ENCODE data around the gene CGA. TPM values are rescaled to one million over a fixed set of nuclear protein-coding genes. Genes with fewer than 3 reads are reported as not detected.

The CGA gene
- total RNA-seq, 1 donor from 2014 or later, result not detected

DNA sequence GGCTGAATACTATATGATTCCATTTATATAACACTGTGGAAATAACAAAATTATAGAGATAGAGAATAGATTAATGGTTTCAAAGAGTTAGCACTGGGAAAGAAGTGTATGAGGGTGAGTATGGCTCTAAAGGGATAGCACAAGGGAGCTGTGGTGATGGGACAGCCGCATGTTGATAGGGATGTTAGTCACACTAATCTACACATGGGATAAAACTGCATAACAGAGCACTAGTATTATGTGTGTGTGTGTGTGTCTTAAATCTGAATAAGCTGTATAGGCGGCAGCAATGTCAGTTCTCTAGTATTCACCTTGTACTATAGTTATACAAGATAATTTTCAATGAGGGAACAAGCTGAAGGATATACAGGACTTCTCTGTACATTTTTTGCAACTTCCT is 5.8 kb downstream of the CGA start:
- no peaks in the 10 kb centered on the region for H3K36me3 ChIP-seq (ENCODE audit: control insufficient read depth, insufficient read depth, low read length)
- TF ChIP-seq, protein P1, sequence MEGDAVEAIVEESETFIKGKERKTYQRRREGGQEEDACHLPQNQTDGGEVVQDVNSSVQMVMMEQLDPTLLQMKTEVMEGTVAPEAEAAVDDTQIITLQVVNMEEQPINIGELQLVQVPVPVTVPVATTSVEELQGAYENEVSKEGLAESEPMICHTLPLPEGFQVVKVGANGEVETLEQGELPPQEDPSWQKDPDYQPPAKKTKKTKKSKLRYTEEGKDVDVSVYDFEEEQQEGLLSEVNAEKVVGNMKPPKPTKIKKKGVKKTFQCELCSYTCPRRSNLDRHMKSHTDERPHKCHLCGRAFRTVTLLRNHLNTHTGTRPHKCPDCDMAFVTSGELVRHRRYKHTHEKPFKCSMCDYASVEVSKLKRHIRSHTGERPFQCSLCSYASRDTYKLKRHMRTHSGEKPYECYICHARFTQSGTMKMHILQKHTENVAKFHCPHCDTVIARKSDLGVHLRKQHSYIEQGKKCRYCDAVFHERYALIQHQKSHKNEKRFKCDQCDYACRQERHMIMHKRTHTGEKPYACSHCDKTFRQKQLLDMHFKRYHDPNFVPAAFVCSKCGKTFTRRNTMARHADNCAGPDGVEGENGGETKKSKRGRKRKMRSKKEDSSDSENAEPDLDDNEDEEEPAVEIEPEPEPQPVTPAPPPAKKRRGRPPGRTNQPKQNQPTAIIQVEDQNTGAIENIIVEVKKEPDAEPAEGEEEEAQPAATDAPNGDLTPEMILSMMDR (IDR thresholded peaks at IDR 0.05; ENCODE audit: insufficient read depth, low read length, severe bottlenecking), result no peak
- no peaks in the 10 kb centered on the region for H3K27me3 ChIP-seq (ENCODE audit: control insufficient read depth, insufficient read depth, low read length)
- no peak for DNase-seq (ENCODE audit: low read depth)
- no peak for FAIRE-seq
- H3K4me3 ChIP-seq (ENCODE audit: low read depth, low read length), result no peak overlapping the region

DNA sequence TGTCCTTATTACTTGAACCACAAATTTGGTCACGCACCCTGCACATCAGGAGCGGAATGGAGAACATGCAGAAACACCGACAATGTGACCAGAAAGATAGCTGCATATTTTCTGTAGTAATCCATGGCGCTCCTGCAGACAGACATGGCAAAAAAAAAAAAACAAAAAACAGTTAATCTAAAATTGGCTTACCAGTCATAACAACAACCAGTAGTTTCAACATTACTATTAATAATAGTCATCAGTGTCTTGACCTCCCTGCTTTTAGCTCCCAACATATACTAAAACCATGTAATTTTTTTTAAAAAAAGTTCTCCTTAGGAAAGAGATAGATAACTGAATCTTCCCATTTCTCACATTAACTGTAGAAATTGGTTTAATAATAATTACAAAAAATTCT is 6.8 kb downstream of the CGA start:
- Histone ChIP-seq H3K27me3 (ENCODE audit: control insufficient read depth, insufficient read depth, low read length) (no peaks in the 10 kb centered on the region), H3K4me3 (ENCODE audit: low read depth, low read length) (no peak overlapping the region), H3K36me3 (ENCODE audit: control insufficient read depth, insufficient read depth, low read length) (no peaks in the 10 kb centered on the region)
- no peak for FAIRE-seq
- TF ChIP-seq, protein P1 (IDR thresholded peaks at IDR 0.05; ENCODE audit: insufficient read depth, low read length, severe bottlenecking), result no peak
- DNase-seq (ENCODE audit: low read depth), result no peak

GRCh38 chr6:87082160-87082721 is 12.7 kb downstream of the CGA start:
- Histone ChIP-seq H3K36me3 (ENCODE audit: control insufficient read depth, insufficient read depth, low read length) (no peaks in the 10 kb centered on the region), H3K4me3 (ENCODE audit: low read depth, low read length) (no peak overlapping the region), H3K27me3 (ENCODE audit: control insufficient read depth, insufficient read depth, low read length) (no peaks in the 10 kb centered on the region)
- DNase-seq (ENCODE audit: low read depth), result no peak
- TF ChIP-seq, protein P1 (IDR thresholded peaks at IDR 0.05; ENCODE audit: insufficient read depth, low read length, severe bottlenecking), result no peak
- FAIRE-seq, result no peak

GRCh38 chr6:87078983-87079616 is 15.8 kb downstream of the CGA start:
- Histone ChIP-seq H3K4me3 (ENCODE audit: low read depth, low read length) (no peak overlapping the region), H3K36me3 (ENCODE audit: control insufficient read depth, insufficient read depth, low read length) (no peaks in the 10 kb centered on the region), H3K27me3 (ENCODE audit: control insufficient read depth, insufficient read depth, low read length) (no peaks in the 10 kb centered on the region)
- TF ChIP-seq, protein P1 (IDR thresholded peaks at IDR 0.05; ENCODE audit: insufficient read depth, low read length, severe bottlenecking), result peak; percentile 98
- FAIRE-seq, result peak; percentile 77
- peak; percentile 58 for DNase-seq (ENCODE audit: low read depth)

DNA sequence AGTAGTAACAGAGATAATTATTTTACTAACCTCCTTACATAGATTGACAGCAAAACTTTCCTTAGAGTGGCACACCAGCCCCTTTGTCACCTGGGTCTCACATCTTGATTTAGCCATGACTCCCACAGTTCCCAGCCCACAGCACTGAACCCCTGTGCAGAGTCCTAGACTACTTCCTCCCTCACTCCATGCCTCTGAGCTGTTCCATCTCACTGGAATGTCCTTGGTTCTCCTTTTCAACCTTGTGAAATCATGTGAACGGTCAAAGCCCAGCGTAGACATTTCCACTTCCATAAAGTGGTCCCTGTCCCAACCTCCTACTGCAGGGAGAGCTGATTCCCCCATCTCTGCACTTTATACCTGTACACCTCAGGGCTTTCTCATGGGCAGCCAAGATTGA is 19.7 kb downstream of the CGA start:
- H3K27me3 ChIP-seq (ENCODE audit: control insufficient read depth, insufficient read depth, low read length), result no peaks in the 10 kb centered on the region
- H3K4me3 ChIP-seq (ENCODE audit: low read depth, low read length), result no peak overlapping the region
- no peak for FAIRE-seq
- no peaks in the 10 kb centered on the region for H3K36me3 ChIP-seq (ENCODE audit: control insufficient read depth, insufficient read depth, low read length)
- TF ChIP-seq, protein P1 (IDR thresholded peaks at IDR 0.05; ENCODE audit: insufficient read depth, low read length, severe bottlenecking), result no peak
- no peak for DNase-seq (ENCODE audit: low read depth)
